ENCODE data around the gene ANOS1. TPM values are rescaled to one million over a fixed set of nuclear protein-coding genes. Genes with fewer than 3 reads are reported as not detected.

The ANOS1 gene
- polyA plus RNA-seq, 1 of the 3 experiments (the other 2 are of a cell fraction) = under 0.01 TPM

DNA sequence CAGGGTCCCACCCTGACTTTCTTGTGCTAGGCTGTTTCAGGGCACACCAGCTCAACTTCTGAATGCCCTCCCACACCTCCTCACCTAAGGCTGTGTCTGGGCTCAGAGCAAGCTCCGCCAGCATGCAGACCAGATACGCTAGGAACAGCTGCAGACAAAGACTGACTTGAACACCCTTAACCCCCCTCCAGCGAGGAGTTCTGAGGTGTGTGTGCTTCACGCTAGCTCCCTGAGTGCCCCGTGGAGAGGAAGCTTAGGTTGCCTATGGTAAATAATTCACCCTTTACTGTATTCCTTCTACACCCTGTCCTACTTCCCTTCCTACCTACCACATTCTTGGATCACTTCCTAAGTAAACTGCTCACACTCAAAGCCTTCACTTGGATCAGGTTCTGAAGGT is 152.3 kb downstream of the ANOS1 start:
- CTCF ChIA-PET = no interaction called here
- POLR2A ChIA-PET = no interaction called here
- 13% methylated on average over 5 of the region's 5 CpGs for WGBS (ENCODE audit: low lambda C conversion rate)
- Histone ChIP-seq H3K4me2 (no peak overlapping the region), H3K4me3 (ENCODE audit: low read depth in 2 of 2, low read length in 1 of 2) (no peak overlapping the region), H2AFZ (ENCODE audit: low read depth) (no peak overlapping the region), H3K27me3 (ENCODE audit: insufficient read depth) (no peaks in the 10 kb centered on the region), H3K36me3 (replicated peaks in 1 of 2; ENCODE audit: control insufficient read depth in 1 of 2, insufficient read depth in 2 of 2, low read length in 1 of 2) (no peaks in the 10 kb centered on the region), H3F3A (replicated peaks; ENCODE audit: insufficient read depth) (no peaks in the 10 kb centered on the region), H3K9me2 (no peaks in the 10 kb centered on the region), H3K27ac (ENCODE audit: low read depth in 2 of 2, low read length in 1 of 2) (no peak overlapping the region), H3K4me1 (ENCODE audit: control insufficient read depth in 1 of 2, insufficient read depth in 2 of 2, low read depth in 1 of 2, low read length in 1 of 2) (no peaks in the 10 kb centered on the region), H3K9me3 (no peaks in the 10 kb centered on the region), H4K20me1 (ENCODE audit: insufficient read depth) (no peaks in the 10 kb centered on the region), H3K9ac (no peak overlapping the region), H3K79me2 (ENCODE audit: insufficient read depth) (no peaks in the 10 kb centered on the region)
- TF ChIP-seq POLR2AphosphoS5 (IDR thresholded peaks at IDR 0.05; ENCODE audit: low read depth, low read length) = no peak
- no peak for TF ChIP-seq RCOR1 (IDR thresholded peaks at IDR 0.05; ENCODE audit: low read length)
- TF ChIP-seq EZH2phosphoT487 (IDR thresholded peaks at IDR 0.05; ENCODE audit: borderline replicate concordance, low read depth) = no peak
- TF ChIP-seq CHD2 (IDR thresholded peaks at IDR 0.05; ENCODE audit: low read length, partially characterized antibody) = no peak
- TF ChIP-seq MEF2A (IDR thresholded peaks at IDR 0.05; ENCODE audit: borderline replicate concordance, low read depth) = no peak
- TF ChIP-seq, protein P1, sequence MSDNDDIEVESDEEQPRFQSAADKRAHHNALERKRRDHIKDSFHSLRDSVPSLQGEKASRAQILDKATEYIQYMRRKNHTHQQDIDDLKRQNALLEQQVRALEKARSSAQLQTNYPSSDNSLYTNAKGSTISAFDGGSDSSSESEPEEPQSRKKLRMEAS (IDR thresholded peaks at IDR 0.05; ENCODE audit: low read depth) = no peak
- TF ChIP-seq SIN3A (IDR thresholded peaks at IDR 0.05; ENCODE audit: borderline replicate concordance, low read depth, low read length) = no peak
- TF ChIP-seq, protein P2, sequence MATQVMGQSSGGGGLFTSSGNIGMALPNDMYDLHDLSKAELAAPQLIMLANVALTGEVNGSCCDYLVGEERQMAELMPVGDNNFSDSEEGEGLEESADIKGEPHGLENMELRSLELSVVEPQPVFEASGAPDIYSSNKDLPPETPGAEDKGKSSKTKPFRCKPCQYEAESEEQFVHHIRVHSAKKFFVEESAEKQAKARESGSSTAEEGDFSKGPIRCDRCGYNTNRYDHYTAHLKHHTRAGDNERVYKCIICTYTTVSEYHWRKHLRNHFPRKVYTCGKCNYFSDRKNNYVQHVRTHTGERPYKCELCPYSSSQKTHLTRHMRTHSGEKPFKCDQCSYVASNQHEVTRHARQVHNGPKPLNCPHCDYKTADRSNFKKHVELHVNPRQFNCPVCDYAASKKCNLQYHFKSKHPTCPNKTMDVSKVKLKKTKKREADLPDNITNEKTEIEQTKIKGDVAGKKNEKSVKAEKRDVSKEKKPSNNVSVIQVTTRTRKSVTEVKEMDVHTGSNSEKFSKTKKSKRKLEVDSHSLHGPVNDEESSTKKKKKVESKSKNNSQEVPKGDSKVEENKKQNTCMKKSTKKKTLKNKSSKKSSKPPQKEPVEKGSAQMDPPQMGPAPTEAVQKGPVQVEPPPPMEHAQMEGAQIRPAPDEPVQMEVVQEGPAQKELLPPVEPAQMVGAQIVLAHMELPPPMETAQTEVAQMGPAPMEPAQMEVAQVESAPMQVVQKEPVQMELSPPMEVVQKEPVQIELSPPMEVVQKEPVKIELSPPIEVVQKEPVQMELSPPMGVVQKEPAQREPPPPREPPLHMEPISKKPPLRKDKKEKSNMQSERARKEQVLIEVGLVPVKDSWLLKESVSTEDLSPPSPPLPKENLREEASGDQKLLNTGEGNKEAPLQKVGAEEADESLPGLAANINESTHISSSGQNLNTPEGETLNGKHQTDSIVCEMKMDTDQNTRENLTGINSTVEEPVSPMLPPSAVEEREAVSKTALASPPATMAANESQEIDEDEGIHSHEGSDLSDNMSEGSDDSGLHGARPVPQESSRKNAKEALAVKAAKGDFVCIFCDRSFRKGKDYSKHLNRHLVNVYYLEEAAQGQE (IDR thresholded peaks at IDR 0.05; ENCODE audit: low read depth, low read length) = no peak
- TF ChIP-seq, protein P3, sequence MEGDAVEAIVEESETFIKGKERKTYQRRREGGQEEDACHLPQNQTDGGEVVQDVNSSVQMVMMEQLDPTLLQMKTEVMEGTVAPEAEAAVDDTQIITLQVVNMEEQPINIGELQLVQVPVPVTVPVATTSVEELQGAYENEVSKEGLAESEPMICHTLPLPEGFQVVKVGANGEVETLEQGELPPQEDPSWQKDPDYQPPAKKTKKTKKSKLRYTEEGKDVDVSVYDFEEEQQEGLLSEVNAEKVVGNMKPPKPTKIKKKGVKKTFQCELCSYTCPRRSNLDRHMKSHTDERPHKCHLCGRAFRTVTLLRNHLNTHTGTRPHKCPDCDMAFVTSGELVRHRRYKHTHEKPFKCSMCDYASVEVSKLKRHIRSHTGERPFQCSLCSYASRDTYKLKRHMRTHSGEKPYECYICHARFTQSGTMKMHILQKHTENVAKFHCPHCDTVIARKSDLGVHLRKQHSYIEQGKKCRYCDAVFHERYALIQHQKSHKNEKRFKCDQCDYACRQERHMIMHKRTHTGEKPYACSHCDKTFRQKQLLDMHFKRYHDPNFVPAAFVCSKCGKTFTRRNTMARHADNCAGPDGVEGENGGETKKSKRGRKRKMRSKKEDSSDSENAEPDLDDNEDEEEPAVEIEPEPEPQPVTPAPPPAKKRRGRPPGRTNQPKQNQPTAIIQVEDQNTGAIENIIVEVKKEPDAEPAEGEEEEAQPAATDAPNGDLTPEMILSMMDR (IDR thresholded peaks at IDR 0.05) = no peak
- TF ChIP-seq YY1 (IDR thresholded peaks at IDR 0.05; ENCODE audit: low read depth) = no peak
- TF ChIP-seq ELF1 (IDR thresholded peaks at IDR 0.05) = no peak
- TF ChIP-seq, protein P4, sequence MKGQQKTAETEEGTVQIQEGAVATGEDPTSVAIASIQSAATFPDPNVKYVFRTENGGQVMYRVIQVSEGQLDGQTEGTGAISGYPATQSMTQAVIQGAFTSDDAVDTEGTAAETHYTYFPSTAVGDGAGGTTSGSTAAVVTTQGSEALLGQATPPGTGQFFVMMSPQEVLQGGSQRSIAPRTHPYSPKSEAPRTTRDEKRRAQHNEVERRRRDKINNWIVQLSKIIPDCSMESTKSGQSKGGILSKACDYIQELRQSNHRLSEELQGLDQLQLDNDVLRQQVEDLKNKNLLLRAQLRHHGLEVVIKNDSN (IDR thresholded peaks at IDR 0.05; ENCODE audit: borderline replicate concordance, low read depth) = no peak
- TF ChIP-seq RXRA (IDR thresholded peaks at IDR 0.05; ENCODE audit: borderline replicate concordance, low read depth) = no peak
- TF ChIP-seq, protein P5, sequence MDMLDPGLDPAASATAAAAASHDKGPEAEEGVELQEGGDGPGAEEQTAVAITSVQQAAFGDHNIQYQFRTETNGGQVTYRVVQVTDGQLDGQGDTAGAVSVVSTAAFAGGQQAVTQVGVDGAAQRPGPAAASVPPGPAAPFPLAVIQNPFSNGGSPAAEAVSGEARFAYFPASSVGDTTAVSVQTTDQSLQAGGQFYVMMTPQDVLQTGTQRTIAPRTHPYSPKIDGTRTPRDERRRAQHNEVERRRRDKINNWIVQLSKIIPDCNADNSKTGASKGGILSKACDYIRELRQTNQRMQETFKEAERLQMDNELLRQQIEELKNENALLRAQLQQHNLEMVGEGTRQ (IDR thresholded peaks at IDR 0.05; ENCODE audit: borderline replicate concordance, low read depth, low read length) = no peak
- no peak for TF ChIP-seq GABPA (IDR thresholded peaks at IDR 0.05; ENCODE audit: low read depth)
- no peak for TF ChIP-seq GATA2 (CRISPR knock-in tag; IDR thresholded peaks at IDR 0.05)
- TF ChIP-seq, protein P6, sequence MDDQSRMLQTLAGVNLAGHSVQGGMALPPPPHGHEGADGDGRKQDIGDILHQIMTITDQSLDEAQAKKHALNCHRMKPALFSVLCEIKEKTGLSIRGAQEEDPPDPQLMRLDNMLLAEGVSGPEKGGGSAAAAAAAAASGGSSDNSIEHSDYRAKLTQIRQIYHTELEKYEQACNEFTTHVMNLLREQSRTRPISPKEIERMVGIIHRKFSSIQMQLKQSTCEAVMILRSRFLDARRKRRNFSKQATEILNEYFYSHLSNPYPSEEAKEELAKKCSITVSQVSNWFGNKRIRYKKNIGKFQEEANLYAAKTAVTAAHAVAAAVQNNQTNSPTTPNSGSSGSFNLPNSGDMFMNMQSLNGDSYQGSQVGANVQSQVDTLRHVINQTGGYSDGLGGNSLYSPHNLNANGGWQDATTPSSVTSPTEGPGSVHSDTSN (IDR thresholded peaks at IDR 0.05) = no peak
- TF ChIP-seq, protein P7, sequence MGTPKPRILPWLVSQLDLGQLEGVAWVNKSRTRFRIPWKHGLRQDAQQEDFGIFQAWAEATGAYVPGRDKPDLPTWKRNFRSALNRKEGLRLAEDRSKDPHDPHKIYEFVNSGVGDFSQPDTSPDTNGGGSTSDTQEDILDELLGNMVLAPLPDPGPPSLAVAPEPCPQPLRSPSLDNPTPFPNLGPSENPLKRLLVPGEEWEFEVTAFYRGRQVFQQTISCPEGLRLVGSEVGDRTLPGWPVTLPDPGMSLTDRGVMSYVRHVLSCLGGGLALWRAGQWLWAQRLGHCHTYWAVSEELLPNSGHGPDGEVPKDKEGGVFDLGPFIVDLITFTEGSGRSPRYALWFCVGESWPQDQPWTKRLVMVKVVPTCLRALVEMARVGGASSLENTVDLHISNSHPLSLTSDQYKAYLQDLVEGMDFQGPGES (IDR thresholded peaks at IDR 0.05; ENCODE audit: low read depth, low read length) = no peak
- no peak for DNase-seq
